ES-I3 (cell line): ENCODE results near the gene RASGRP1.

Experiments used
- H3K36me3 ChIP-seq: 2 replicates; pipeline ENCODE4 v1.6.1; 2013; ENCODE audit warnings: mild to moderate bottlenecking, low read length, control low read depth, moderate library complexity; ENCODE audit not compliant: insufficient read depth
- H3K4me1 ChIP-seq: 2 replicates; pipeline ENCODE4 v1.6.1; 2013; ENCODE audit warnings: mild to moderate bottlenecking, control low read depth, low read length; ENCODE audit not compliant: insufficient read depth
- H3K9ac ChIP-seq: 2 replicates; pipeline ENCODE4 v1.6.1; 2013; ENCODE audit warnings: low read depth, mild to moderate bottlenecking, low read length, moderate library complexity
- H3K9me3 ChIP-seq: 2 replicates; pipeline ENCODE4 v1.6.1; 2013; ENCODE audit warnings: mild to moderate bottlenecking, low read length, moderate library complexity; ENCODE audit not compliant: control insufficient read depth, insufficient read depth

The RASGRP1 gene

DNA sequence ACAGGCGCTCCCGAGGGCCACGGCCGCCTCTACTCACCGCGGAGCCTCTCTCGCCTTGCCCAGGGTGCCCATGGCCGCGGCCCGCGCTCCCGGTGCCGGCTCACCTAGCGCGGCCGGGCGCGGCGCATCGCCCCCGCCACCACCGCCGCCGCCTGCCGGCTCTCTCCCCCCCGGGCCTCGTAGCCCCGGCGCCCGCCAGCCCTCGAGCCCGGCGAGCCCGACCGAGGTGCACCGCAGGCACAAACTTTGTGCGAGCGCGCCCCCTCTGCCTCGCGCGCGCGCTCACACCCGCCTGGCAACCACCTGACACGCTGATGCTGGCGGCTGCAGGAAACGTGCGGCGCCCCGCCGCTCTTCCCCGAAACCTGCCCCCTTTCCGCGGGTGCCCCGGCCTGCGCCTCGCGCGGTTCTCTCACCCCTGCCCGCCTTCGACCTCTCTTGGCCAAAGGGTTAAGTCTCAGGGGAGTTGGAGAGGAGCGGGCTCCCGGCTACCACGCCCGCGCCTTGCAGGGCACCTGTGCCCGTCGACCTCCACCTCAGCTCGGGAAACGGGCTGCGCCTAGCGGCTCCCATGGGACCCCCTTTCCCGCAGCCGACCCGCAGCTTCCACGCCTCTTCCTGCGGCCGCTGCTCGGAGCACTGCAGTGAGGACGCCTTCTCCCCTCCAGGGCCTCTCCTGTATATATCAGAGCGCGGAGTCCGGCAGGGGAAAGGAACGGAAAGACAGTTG, at the start of gene RASGRP1:
RASGRP1 (minus strand) TSS at position 258 of the 730 bp plus-strand sequence; CDS start at position 72, 186 bp downstream.
- Histone ChIP-seq H3K36me3 (no peaks in the 10 kb centered on the region), H3K9ac (peak within 1 kb of the TSS; percentile 54), H3K4me1 (no peaks in the 10 kb centered on the region), H3K9me3 (no peaks in the 10 kb centered on the region)

GRCh38 chr15:38613085-38613484, 48.5 kb upstream of the RASGRP1 start:
- no peaks in the 10 kb centered on the region for H3K9me3 ChIP-seq
- no peaks in the 10 kb centered on the region for H3K36me3 ChIP-seq
- H3K9ac ChIP-seq = no peak overlapping the region
- H3K4me1 ChIP-seq = no peaks in the 10 kb centered on the region

DNA sequence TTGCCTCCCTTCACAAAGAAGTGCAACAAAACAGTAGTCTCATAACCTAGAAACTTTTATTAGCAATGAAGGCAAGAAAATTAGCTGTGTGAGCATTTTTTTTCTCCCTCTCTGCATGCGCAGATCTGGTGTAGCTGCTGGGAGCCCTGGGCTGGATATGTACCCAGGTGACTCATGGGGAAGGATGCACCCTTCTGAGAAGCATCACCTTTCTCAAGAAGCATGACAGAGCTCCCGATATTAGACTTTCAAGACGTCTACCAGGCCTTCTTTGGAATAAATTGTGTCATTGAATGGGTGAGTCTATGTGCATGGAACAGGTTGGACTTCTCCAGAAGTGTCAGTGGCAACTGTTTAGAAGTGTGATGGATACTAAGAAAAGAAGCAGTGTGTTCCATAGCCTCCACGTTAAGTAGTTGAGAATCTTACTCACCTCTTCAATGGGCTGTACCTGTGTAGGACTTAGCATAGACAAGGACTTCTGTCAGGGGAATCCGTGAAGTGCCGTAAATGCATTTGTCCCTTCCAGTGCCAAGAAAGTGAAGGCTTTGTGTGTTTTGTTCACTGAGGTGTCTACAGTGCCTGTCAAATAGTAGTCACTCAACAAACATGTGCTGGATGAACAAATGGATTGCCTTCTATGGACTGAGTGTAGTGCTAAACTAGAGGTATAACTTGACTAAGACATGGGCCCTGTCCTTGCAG, 47.7 kb upstream of the RASGRP1 start:
- Histone ChIP-seq H3K4me1 (no peaks in the 10 kb centered on the region), H3K9ac (no peak overlapping the region), H3K36me3 (no peaks in the 10 kb centered on the region), H3K9me3 (no peaks in the 10 kb centered on the region)

GRCh38 chr15:38611228-38611627, 46.6 kb upstream of the RASGRP1 start:
- no peaks in the 10 kb centered on the region for H3K4me1 ChIP-seq
- no peaks in the 10 kb centered on the region for H3K9me3 ChIP-seq
- no peak overlapping the region for H3K9ac ChIP-seq
- no peaks in the 10 kb centered on the region for H3K36me3 ChIP-seq

DNA sequence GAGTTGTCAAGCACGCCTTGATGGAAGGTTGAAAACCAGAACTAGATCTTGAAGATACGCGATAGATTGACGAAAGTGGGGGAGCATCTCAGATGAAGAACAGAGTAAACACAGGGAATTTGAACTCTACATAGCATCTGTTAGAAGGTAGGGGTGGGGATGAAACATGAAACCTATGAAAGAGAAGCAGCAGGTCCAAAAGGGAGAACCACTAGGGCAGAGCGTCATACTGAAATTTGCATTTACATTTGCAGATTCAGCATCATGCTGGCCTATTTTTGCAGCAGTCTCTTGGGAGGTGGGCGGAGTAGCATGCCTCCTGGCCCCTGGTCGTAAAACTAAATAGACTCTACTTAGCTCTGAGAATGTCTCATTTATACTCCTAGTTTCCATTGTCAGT, 46.1 kb upstream of the RASGRP1 start:
- H3K4me1 ChIP-seq = no peaks in the 10 kb centered on the region
- no peaks in the 10 kb centered on the region for H3K9me3 ChIP-seq
- H3K9ac ChIP-seq = no peak overlapping the region
- no peaks in the 10 kb centered on the region for H3K36me3 ChIP-seq

DNA sequence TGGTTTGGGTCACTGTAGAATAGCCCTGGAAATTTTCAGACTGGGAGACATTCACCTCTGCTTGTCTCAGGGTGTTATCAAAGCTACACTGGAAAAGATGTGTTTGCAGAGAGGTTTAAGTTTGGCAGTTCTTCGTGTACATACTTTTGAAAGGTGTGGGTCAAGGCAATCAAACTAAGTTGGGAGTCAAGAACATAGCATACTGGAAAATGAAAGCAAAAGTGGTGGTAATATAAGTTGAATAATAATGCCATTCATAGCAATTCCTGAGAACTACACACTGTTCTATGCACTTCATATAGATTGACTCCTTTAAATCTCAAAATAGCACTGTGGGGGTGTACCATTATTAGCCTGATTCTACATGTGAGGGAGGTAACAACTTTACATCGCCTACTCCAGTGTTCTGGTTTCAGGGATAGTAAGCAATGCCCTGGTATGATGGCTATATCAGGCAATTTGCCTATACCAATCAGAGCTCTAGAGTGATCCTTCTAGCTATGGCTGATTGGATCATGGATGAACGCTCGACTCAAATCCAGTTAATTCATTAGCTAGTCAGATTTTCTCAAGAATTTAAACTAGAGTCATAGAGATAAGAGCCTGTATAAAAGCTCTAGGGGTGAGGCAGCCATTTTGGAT, 44.6 kb upstream of the RASGRP1 start:
- Histone ChIP-seq H3K4me1 (no peaks in the 10 kb centered on the region), H3K36me3 (no peaks in the 10 kb centered on the region), H3K9ac (no peak overlapping the region)

DNA sequence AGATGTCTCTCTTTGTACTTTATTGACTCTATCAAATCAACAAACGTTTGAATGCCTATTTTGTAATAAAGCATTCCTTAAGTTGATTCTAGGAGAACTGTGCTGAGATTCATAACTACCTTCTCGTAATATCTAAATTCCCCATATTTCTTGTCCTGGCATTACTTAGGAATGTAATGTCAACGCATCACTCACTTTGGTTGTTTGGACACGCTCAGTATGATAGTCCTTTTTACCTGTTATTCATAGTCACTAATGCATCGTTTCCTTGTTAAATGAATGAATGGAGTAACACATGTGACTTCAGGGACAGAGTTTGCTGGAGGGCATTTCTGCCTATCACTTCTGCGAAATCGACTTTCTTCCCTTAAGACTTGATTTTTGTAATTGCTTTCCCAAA, 44.1 kb upstream of the RASGRP1 start:
- Histone ChIP-seq H3K9me3 (no peaks in the 10 kb centered on the region), H3K9ac (no peak overlapping the region), H3K36me3 (no peaks in the 10 kb centered on the region), H3K4me1 (no peaks in the 10 kb centered on the region)

More for the DNA sequence above, 44.6 kb upstream of the RASGRP1 start:
- no peaks in the 10 kb centered on the region for H3K9me3 ChIP-seq

DNA sequence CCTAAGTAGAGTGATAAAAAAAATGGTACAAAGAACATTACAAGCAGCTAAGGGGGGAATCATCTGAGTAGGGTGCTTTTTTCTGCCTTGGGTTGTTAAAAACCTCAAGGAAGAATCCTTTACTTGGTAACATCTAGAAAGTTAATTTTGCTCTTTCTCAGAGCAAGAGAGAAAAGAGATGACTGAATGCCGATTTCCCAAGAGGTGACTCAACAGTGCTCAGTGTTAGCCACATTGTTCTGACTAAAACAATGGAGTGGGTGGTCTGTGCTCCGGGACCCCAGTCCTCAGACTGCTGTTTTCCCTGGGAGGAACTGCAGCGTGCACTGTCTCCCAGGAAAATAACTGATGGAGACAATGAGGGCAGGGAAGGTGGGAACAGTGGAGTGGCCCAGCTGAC, 41.1 kb upstream of the RASGRP1 start:
- Histone ChIP-seq H3K4me1 (no peaks in the 10 kb centered on the region), H3K9ac (no peak overlapping the region), H3K9me3 (no peaks in the 10 kb centered on the region), H3K36me3 (no peaks in the 10 kb centered on the region)

DNA sequence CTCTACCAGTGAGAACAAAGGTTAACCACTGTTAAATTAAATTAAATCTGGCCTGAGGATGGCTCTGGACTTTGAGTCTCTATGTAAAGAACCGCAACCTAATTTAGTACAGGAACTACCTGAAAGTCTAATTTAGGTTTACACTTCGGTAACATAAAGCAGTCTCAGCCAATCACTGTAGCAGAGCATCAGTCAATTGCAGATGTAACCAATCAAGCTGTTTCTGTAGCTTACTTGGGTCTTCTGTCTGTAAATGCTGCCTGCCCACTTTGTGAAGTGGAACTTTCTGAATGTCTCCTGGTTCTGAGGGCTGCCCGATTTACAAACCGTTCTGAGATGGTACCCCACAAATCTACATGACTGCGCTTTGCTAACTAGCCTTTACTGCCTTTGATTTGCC, 39.1 kb upstream of the RASGRP1 start:
- H3K9me3 ChIP-seq = no peaks in the 10 kb centered on the region
- H3K9ac ChIP-seq = no peak overlapping the region
- no peaks in the 10 kb centered on the region for H3K4me1 ChIP-seq
- H3K36me3 ChIP-seq = no peaks in the 10 kb centered on the region

GRCh38 chr15:38602910-38603670, 38.5 kb upstream of the RASGRP1 start:
- Histone ChIP-seq H3K9ac (no peak overlapping the region), H3K4me1 (no peaks in the 10 kb centered on the region)

GRCh38 chr15:38600236-38600635, 35.6 kb upstream of the RASGRP1 start:
- no peaks in the 10 kb centered on the region for H3K4me1 ChIP-seq
- no peak overlapping the region for H3K9ac ChIP-seq
- H3K9me3 ChIP-seq = no peaks in the 10 kb centered on the region
- H3K36me3 ChIP-seq = no peaks in the 10 kb centered on the region

More at GRCh38 chr15:38602910-38603670, 38.5 kb upstream of the RASGRP1 start:
- no peaks in the 10 kb centered on the region for H3K9me3 ChIP-seq
- no peaks in the 10 kb centered on the region for H3K36me3 ChIP-seq

DNA sequence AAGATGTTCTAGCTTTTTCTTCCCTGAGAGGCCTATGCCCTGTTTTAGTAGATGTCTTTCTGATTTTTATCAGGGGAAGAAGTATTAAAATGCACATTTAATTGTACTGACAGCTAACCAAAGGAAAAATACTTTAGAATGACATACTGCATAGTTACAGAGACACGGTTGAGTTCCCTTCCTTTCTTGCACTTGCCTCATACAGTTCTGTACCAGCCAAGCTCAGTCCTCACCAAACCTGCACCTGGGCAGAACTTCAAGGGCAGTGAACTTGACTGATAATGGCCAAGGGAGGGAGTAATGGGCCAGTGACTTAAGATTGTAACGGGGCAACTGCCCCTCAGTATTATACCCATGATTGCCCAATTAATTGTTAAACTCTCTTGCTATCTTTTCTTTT, 34.1 kb upstream of the RASGRP1 start:
- H3K9me3 ChIP-seq = no peaks in the 10 kb centered on the region
- H3K36me3 ChIP-seq = no peaks in the 10 kb centered on the region
- H3K9ac ChIP-seq = no peak overlapping the region
- H3K4me1 ChIP-seq = no peaks in the 10 kb centered on the region

DNA sequence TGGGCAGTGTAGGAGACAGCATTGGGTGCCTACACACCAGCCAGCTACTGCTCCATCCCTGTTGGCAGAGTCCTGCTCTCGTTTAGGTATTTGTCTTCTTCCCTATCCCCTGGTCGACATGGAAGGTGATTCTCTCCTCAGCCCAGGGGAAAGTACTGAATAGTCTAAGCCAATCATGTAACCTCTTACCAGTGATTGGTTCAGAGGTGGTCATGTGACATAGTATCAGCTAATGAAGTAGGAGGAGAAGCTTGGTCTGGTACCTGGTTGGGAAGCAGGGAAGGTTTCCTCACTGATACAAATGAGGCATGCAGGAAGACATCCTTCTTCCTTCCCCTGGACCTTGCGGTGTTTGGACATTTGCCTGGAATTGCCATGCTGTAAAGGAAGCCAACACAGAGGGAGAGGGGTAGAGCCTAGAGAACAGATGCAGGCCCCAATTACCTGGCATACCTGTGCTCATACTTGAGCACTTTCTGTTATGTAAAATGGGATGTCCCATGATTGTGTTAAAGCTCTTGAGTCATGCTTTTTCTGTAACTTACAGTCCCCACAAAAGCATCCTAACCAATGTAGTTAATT, 32.7 kb upstream of the RASGRP1 start:
- no peak overlapping the region for H3K9ac ChIP-seq
- H3K4me1 ChIP-seq = no peaks in the 10 kb centered on the region
- no peaks in the 10 kb centered on the region for H3K36me3 ChIP-seq
- H3K9me3 ChIP-seq = no peaks in the 10 kb centered on the region

DNA sequence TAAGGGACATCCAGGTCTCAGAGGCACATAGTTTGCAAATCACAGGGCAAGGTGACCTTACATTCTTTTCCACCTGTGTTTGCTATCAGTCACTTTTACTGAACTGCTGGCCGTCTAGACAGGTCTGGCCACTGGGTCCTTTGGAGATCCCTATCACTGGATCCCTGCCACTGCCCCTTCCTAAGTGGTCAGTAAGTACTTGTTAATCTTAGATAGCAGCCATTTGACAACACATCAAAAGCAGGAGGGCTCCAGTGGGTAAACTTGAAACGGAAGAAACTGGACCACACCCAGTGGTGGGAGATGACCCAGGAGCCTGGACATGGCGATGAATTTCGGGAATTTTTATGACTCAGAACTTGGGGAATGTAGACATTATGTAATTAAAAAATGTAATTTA, 28.9 kb upstream of the RASGRP1 start:
- H3K9me3 ChIP-seq = no peaks in the 10 kb centered on the region
- no peaks in the 10 kb centered on the region for H3K4me1 ChIP-seq
- no peaks in the 10 kb centered on the region for H3K36me3 ChIP-seq
- H3K9ac ChIP-seq = no peak overlapping the region
